Memory B cell (primary cell): ENCODE measurements around the gene DGKG.

Experiments
- ATAC-seq: fragments of 150-1000 bp; cut with Tn5 transposase; 2 replicates; pipeline ENCODE4 v1.10.0; 2021; ENCODE audit warnings: low read depth, mild to moderate bottlenecking, moderate library complexity
- DNase-seq, 2 donors: peaks; one replicate each; pipeline ENCODE4 v3.0.0; 2022; ENCODE audit warnings: low spot score in 2 of 2
- H3K27ac Mint-ChIP-seq: one replicate; pipeline ENCODE4 v1.8.0; 2022; ENCODE audit warnings: mild to moderate bottlenecking, moderate library complexity, mixed read lengths
- H3K27me3 Mint-ChIP-seq: one replicate; pipeline ENCODE4 v1.8.0; 2022; ENCODE audit warnings: mixed read lengths
- H3K36me3 Mint-ChIP-seq: one replicate; pipeline ENCODE4 v1.8.0; 2022; ENCODE audit warnings: mild to moderate bottlenecking, mixed read lengths
- H3K4me1 Mint-ChIP-seq: one replicate; pipeline ENCODE4 v1.8.0; 2022; ENCODE audit warnings: mixed read lengths
- H3K4me3 Mint-ChIP-seq: one replicate; pipeline ENCODE4 v1.8.0; 2022; ENCODE audit warnings: mild to moderate bottlenecking, moderate library complexity, mixed read lengths
- H3K9me3 Mint-ChIP-seq: one replicate; pipeline ENCODE4 v1.8.0; 2022; ENCODE audit warnings: mixed read lengths

DGKG gene

DNA sequence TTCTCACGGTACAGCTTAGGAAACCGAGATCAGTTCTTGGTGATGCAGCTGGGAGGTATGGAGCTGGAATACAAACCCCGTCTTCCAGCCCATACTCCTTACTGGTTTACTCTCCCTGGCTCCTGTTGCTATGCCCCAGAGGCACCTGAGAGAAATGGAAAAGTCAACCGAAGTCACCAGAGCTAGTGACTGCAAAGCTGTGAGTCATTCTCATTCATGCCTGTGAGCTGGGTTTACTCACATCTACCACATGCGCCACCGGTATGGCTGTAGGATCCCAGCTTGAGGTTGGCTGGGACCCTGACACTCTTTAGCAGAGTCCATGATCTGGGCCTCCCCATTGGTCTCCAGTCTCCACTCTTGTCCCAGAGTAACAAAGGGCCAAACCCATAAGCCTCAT, 141.7 kb downstream of the DGKG start:
- Mint-ChIP-seq H3K9me3 (no peaks in the 10 kb centered on the region), H3K36me3 (peaks cover 10% of the 10 kb centered on the region), H3K27ac (no peak overlapping the region), H3K4me1 (peaks cover 2% of the 10 kb centered on the region), H3K4me3 (no peak overlapping the region), H3K27me3 (no peaks in the 10 kb centered on the region)
- DNase-seq (no peak), ATAC-seq (no peak)

DNA sequence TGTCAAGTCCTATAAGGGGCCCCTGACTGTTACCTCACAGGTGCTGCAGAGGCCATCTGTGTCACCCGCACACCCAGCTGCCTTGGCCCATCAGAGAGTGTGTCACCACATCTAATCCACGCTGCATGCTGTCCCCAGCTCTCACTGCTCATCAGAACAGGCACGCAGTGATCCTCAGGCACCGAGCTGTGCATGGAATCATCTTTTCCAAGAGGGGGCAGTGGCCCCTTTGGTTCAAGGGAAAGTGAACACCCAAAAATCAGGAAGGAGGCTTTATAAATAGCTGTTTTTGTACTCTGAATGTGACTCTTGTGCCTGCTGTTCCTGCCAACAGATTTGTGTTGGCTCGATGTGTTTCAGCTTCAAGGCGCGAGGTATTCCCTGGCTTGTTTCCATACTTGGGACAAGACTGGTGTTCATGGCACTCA, 142.8 kb downstream of the DGKG start:
- Mint-ChIP-seq H3K27ac (no peak overlapping the region), H3K9me3 (no peaks in the 10 kb centered on the region), H3K4me1 (peaks cover 4% of the 10 kb centered on the region), H3K36me3 (peaks cover 12% of the 10 kb centered on the region), H3K4me3 (no peak overlapping the region), H3K27me3 (no peaks in the 10 kb centered on the region)
- ATAC-seq (no peak), DNase-seq (no peak)

- H3K36me3 Mint-ChIP-seq, result peaks cover 6% of the 10 kb centered on the region
- peaks cover 7% of the 10 kb centered on the region for H3K4me1 Mint-ChIP-seq
- DNase-seq (no peak), ATAC-seq (no peak)
- no peaks in the 10 kb centered on the region for H3K9me3 Mint-ChIP-seq
- no peaks in the 10 kb centered on the region for H3K27me3 Mint-ChIP-seq
- H3K4me3 Mint-ChIP-seq, result no peak overlapping the region
- H3K27ac Mint-ChIP-seq, result no peak overlapping the region
Measured at GRCh38 chr3:186218421-186218820, 143.6 kb downstream of the DGKG start.

GRCh38 chr3:186217820-186218164, 144.2 kb downstream of the DGKG start:
- Mint-ChIP-seq H3K27me3 (no peaks in the 10 kb centered on the region), H3K36me3 (peaks cover 8% of the 10 kb centered on the region), H3K27ac (no peak overlapping the region), H3K4me3 (no peak overlapping the region), H3K9me3 (no peaks in the 10 kb centered on the region), H3K4me1 (peaks cover 7% of the 10 kb centered on the region)
- ATAC-seq (no peak), DNase-seq (no peak)

- no peaks in the 10 kb centered on the region for H3K9me3 Mint-ChIP-seq
- ATAC-seq, result no peak
- H3K27me3 Mint-ChIP-seq, result no peaks in the 10 kb centered on the region
- DNase-seq, result no peak
- peaks cover 7% of the 10 kb centered on the region for H3K4me1 Mint-ChIP-seq
- no peak overlapping the region for H3K27ac Mint-ChIP-seq
- no peak overlapping the region for H3K4me3 Mint-ChIP-seq
- peaks cover 8% of the 10 kb centered on the region for H3K36me3 Mint-ChIP-seq
Measured at GRCh38 chr3:186216900-186217819, 144.9 kb downstream of the DGKG start.

- Mint-ChIP-seq H3K36me3 (peaks cover 8% of the 10 kb centered on the region), H3K27me3 (no peaks in the 10 kb centered on the region), H3K9me3 (no peaks in the 10 kb centered on the region), H3K4me1 (peaks cover 5% of the 10 kb centered on the region), H3K27ac (no peak overlapping the region), H3K4me3 (no peak overlapping the region)
- DNase-seq (no peak), ATAC-seq (no peak)
Measured at GRCh38 chr3:186214670-186215069, 147.4 kb downstream of the DGKG start.

DNA sequence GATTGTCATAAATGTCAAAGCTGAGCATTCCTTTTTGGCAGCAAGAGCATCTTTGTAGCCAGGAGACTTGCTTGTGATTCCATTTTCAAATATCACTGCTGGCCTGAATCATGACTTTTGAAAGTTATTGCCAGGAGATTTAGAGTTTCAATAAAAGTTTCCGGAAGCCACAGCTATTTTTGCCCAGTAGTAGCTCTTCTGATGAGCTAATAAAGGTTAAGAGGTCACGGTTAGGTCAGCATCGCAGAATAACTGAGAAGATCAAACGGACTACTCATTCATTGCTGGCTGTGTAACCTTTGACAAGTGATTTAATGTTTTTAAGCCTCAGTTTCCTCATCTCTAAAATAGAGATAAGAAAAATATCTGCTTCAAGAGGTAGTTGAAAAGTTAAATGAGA, 148.1 kb downstream of the DGKG start:
- Mint-ChIP-seq H3K9me3 (no peaks in the 10 kb centered on the region), H3K4me1 (peaks cover 7% of the 10 kb centered on the region), H3K27ac (no peak overlapping the region), H3K4me3 (no peak overlapping the region), H3K36me3 (peaks cover 8% of the 10 kb centered on the region), H3K27me3 (no peaks in the 10 kb centered on the region)
- DNase-seq (no peak), ATAC-seq (no peak)

DNA sequence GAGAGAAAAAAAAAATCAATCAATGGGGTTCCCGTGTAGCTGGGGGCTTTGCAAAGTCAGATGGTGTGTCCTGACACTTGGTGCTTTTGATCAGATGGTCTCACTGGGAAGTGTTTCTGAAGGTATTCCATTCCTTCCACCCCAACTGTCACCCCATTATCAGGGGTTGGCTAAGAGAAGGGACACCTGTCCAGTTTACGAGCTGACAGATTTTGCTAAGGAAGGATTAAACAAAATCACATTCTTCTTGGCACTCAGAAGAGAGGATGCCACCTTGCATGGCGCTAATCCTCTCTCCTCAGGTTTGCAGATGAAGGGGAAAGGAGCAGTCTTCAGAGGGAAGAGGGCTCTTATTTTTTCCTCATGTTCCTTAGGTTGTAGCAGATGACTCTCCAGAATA, 149.4 kb downstream of the DGKG start:
- peaks cover 9% of the 10 kb centered on the region for H3K36me3 Mint-ChIP-seq
- DNase-seq, result no peak

DNA sequence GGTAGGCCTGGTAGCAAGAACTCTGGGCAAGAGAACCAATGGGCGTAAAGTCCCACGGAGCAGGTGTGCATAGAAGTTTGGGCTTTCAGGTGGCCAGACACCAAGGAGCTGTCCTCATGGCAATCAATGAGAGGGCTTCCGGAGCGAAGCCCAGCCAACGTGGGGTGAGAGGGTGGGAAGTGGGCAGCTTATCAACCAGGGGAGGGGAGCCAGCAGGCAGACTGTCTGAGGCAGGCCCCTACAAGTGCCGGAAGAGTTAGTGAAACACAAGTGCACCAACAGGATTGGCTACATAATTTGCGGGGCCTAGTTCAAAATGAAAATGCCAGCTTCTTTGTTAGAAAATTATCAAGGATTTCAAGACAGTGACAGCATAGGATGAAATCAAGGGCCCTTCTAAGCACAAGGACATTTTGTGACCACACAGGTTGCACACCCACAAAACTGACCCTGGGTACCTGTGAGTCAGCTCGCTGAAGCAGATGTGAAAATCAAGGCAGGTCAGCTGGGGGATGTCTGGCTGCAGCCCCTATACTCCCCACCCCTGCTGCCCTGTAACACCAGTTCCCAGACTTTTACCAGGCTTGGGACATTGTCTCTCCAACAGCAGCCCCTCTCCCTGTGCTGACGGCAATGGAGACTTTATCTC, 151.1 kb downstream of the DGKG start:
- Mint-ChIP-seq H3K9me3 (no peaks in the 10 kb centered on the region), H3K4me3 (no peak overlapping the region), H3K27me3 (no peaks in the 10 kb centered on the region), H3K27ac (no peak overlapping the region), H3K36me3 (peaks cover 9% of the 10 kb centered on the region), H3K4me1 (peaks cover 13% of the 10 kb centered on the region)
- ATAC-seq (no peak), DNase-seq (no peak)

More for the DNA sequence above, 149.4 kb downstream of the DGKG start:
- Mint-ChIP-seq H3K9me3 (no peaks in the 10 kb centered on the region), H3K27ac (no peak overlapping the region), H3K27me3 (no peaks in the 10 kb centered on the region), H3K4me1 (peaks cover 13% of the 10 kb centered on the region), H3K4me3 (no peak overlapping the region)
- no peak for ATAC-seq

DNA sequence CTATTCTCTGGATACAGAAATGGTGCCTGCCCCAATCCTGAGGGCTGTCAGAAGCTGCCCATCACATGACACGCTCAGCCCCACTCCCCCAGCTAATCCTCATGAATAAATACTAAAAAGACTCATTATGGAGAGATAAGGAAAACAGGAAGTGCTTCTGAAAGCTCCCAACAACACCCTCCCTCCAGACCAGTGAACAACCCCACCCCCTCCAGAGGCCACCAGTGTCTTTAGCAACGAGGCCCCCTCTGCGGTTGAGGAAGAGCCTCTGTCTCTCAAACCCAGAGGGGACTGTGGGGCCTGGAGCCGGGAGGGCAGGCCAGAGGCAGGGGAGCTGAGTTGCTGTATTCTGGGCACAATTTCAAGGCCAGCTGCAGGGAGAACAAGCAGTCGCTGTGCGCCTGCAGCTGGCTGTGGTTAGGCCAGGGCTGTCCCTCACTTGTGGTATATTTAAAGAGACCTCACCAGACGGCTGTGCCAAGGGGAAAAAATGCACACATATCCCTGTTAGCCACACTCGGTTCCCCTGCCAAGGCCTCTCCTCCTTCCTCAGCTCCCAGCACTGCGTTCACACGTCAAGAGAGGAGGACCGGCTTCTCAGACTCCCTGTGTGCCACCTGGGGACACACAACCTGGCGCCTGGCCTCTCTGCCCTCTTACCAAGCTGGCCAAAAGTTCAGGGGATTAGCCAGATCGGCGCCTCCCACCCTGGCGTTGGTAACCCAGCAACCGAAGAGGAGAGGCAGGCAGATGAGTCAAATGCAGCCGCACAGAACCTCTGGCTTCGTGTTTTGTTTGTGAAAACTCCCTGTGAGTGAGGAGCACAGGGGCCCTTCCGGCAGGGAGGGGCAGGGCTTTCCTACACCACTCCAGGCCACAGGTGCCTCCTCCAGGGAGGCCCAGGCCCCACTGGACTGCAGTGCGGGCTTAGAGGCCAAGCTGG, 152.0 kb downstream of the DGKG start:
- Mint-ChIP-seq H3K9me3 (no peaks in the 10 kb centered on the region), H3K27ac (no peak overlapping the region), H3K4me3 (no peak overlapping the region), H3K4me1 (peaks cover 13% of the 10 kb centered on the region), H3K27me3 (no peaks in the 10 kb centered on the region), H3K36me3 (peaks cover 8% of the 10 kb centered on the region)
- no peak for DNase-seq
- ATAC-seq, result no peak

- no peak for DNase-seq
- Mint-ChIP-seq H3K4me1 (peaks cover 8% of the 10 kb centered on the region), H3K9me3 (no peaks in the 10 kb centered on the region), H3K4me3 (peak overlapping the region; percentile 47), H3K27me3 (no peaks in the 10 kb centered on the region), H3K27ac (peak overlapping the region; percentile 38), H3K36me3 (peaks cover 8% of the 10 kb centered on the region)
- peak; percentile 57 for ATAC-seq
Measured at GRCh38 chr3:186208296-186208989, 153.6 kb downstream of the DGKG start.

- peaks cover 8% of the 10 kb centered on the region for H3K4me1 Mint-ChIP-seq
- H3K36me3 Mint-ChIP-seq, result peaks cover 13% of the 10 kb centered on the region
- no peaks in the 10 kb centered on the region for H3K9me3 Mint-ChIP-seq
- DNase-seq (no peak), ATAC-seq (no peak)
- H3K27me3 Mint-ChIP-seq, result no peaks in the 10 kb centered on the region
- H3K4me3 Mint-ChIP-seq, result no peak overlapping the region
- H3K27ac Mint-ChIP-seq, result no peak overlapping the region
Measured at GRCh38 chr3:186207515-186207914, 154.5 kb downstream of the DGKG start.

DNA sequence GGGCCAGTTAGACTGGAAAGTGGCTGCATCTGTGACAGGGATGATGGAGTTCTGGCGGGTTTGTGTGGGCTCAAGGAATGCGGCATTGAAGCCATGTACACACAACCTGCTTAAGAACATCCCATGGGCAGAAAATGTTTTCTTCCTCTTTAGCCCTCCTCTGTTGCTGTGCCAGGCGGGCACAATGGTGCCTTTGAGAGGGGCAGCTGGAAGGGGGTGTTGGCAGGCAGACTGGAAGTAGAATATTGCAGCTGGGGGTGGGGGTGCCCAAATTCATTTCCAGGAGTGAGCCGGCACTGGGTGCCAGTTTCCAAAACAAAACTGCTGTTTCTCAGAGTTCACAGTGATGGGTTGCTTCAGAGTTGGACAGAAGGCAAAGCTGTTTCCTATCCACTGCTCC, 161.3 kb downstream of the DGKG start:
- peaks cover 21% of the 10 kb centered on the region for H3K36me3 Mint-ChIP-seq
- H3K27me3 Mint-ChIP-seq, result no peaks in the 10 kb centered on the region
- no peak overlapping the region for H3K27ac Mint-ChIP-seq
- DNase-seq (no peak), ATAC-seq (no peak)
- no peaks in the 10 kb centered on the region for H3K9me3 Mint-ChIP-seq
- no peaks in the 10 kb centered on the region for H3K4me1 Mint-ChIP-seq
- no peak overlapping the region for H3K4me3 Mint-ChIP-seq
